ENCODE data around the gene CUL4A.

CUL4A gene

DNA sequence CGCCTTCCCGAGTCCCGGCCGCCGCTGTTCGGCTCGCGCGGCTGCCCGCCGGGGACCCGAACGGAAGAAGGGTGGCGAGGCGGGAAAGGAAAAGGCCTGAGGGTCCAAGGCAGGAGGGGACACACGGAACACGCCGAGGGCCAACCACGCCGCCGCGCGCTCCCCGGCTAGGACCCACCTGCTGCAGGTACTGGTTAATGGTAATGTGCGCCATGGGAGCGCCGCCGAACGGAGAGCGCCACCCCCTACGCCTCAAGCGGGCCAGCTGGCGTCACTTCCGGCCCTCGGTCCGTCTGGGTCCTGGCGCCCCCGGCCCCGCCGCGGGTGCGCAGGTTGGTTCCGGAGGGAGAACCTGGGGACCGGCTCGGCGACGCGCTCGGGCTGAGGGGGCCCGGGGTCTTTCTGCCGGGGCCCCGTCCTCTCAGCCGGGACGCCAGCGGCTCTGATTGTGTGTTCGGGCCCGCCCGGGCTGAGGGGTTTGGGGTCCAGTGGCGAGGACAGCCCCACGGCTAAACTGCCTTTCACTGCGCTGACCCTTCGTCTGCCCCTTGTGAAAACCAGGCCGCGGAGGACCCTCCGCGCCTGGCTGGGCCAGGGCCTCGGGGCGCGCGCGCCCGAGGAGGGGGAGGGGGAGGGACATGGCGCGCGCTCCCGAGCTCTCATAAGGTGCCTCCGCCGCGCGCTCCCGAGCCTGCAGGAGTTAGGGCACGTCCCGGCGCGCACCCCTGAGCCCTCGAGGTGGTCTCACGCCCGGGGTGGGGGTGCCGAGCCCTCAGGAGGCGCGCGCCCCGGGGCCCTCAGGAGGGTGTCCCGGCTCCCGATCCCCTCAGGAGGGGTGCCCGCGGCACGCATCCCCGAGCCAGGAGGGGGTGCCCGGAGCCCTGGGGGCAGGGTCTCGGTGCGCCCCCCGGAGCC, 735 bp upstream of the CUL4A start, which contains the start of gene PCID2:
TSS of gene PCID2 (minus strand) at position 249 of the 915 bp plus-strand sequence. CDS start at position 214, 35 bp downstream.
- DNase-seq, result peak; percentile 97

DNA sequence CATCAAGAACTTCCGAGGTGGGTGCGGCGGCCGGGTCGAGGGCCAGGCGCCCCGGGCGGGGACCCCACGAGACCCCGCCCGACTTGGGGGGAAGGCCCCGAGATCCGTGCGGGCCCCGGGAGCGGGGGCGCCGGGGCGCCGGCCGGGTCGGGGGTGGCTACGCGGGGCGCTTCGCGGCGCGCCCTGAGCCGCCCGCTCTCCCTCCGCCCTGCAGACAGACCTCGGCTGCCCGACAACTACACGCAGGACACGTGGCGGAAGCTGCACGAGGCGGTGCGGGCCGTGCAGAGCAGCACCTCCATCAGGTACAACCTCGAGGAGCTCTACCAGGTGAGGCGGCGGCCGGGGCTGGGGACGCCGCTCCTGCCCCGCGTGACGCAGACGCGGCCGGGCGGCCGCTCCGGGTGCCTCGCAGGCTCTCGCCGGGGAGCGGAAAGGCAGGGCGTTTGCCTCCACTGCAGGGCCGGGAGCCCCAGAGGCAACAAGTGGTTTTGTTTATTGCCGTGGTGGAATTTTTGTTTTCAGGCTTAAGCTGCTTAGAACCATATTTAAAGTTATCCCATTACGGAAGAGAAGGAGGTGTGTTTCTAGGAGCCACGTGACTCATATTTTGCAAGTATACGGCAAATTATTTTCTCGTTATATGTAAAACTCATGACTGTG, 477 bp downstream of the CUL4A start:
- peak; percentile 75 for DNase-seq

DNA sequence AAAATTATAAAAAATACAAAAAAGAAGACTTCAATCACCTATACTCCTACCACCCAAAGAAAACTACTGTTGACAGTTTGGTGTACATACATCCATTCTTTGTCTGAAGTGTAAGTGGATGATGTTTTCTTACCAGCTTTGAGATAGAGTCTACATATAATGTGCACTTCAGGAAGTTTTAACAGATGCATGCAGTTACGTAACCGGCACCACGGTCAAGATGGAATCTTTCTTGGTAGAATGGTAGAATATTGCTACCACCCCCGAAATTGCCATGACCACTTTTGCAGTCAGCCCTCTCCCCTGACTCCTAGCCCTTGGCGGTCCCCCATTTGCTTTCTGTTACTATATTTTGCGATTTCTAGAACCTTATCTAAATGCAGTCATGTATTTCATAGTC, 1.4 kb downstream of the CUL4A start:
- no peak for DNase-seq

DNA sequence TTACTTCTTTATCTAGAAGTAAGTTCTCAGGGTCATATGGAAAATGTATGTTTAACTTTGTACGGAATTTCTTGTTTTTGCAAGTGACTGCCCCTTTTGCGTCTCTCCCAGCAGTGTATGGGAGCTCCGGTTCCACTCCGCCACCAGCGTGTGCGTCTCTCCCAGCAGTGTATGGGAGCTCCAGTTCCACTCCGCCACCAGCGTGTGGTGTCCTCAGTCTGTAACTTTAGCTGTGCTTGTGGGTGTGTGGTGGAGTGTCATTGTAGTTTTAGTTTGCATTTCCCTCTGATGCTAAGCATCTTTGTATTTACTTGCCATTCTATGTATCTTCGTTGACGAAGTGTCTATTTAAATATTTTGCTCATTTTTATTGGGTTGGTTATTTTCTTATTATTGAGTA, 2.4 kb downstream of the CUL4A start:
- DNase-seq, result no peak

DNA sequence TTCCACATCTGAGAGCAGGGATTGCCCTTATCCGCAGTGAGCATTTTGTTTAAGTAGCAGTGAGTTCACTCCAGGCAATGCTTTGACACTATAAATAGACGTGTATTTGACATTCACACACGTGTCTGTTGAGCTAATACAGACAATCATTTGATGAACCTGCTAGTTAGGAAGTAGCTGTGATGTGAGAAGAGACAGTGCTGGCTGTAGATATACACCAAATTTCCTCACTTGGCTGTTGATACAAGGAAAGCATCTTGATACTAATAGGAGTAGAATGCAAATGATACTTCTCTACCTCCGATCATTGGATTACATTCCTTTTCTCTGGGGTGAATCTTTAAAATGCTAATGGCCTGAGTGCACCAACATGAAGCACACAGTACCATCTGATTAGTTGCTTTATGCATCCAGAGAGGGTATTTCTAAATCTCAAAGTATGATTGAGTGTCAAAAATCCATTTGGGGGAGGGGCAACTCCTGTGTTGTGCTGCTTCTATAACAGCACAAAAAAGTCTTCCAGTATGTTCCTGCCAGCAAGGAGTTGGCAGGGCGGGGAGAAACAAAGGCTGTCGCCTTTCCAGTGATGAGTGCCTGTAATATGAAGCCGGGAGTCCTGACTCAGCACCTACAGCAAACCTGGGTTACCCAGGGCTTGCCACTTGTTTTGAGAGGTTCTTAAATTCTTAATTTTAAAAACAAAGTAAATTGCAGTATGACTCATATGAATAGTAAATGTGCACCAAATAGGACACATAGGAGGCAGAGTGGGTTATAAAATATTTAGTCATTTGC, 7.0 kb downstream of the CUL4A start:
- peak; percentile 34 for DNase-seq

GRCh38 chr13:113218586-113218985, 9.2 kb downstream of the CUL4A start:
- no peak for DNase-seq

DNA sequence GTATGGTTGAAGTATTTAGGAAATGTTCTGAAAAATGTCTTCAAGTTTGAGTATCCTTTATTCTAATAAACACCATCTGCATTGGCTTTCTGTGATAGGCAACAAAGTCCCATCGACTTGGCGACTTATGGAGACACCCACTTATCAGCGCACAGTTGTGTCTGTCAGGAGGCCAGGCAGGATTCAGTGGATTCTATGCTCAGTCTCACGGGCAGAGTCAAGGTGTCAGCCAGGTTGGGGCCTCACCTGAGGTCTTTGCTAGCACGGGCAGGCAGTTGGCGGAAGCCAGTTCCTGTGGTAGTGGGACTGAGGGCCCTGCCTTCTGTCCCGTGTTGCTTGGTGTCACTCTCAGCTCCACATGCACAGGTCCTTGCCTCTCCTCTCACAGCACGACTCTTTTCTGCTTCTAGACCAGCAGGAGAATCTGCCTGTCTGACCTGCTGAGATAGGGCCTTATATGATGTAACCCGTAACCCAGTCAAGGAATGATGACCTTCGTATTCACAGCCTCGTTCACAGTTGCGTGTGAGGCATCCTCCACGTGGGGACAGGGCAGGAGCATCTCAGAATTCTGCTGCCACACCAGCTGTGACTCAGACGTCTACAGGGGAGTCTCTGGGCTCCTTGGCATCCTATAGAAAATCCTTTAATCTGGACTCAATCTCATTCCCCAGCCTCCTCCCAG, 10.0 kb downstream of the CUL4A start:
- no peak for DNase-seq

GRCh38 chr13:113220141-113220598, 10.8 kb downstream of the CUL4A start:
- no peak for DNase-seq

GRCh38 chr13:113220877-113221276, 11.5 kb downstream of the CUL4A start:
- no peak for DNase-seq

DNA sequence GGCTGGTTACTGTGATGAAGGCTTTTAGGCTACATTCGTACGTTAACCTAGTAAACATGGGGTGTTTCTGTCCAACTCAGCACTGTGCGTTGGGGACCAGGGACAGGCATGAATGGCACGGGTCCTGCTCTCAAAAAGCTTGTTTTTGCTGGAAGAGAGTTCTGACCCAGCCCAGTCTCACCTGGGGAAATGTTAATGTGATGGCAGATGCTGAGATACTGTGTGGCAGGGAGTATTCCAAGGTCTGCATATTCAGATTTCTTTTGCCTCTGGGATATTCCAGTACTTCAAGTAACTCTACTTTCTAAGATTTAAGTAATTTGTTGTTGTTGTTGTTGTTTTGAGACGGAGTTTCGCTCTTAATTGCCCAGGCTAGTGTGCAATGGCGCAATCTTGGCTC, 13.7 kb downstream of the CUL4A start:
- no peak for DNase-seq

GRCh38 chr13:113224486-113224885, 15.1 kb downstream of the CUL4A start:
- DNase-seq, result peak; percentile 36

- no peak for DNase-seq
Measured at GRCh38 chr13:113225515-113225914, 16.1 kb downstream of the CUL4A start.

GRCh38 chr13:113226873-113227450, 17.5 kb downstream of the CUL4A start:
- DNase-seq, result no peak

DNA sequence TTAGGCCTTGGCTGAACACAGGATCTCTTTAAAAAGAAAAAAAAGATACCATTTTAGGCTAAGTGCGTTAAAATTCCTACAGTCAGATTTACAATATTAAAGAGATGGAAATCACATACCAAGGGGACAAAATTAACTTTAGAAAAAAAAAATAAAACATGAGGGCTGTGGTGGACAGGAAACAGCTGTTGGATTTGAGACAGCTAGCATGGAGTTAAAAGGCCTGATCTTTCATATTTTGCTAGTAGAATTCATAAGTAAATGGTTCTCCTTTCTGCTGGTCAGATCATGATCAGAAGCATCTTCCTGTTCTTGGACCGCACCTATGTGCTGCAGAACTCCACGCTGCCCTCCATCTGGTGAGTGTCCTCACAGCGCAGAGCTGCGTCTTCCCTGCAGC, 19.7 kb downstream of the CUL4A start:
- no peak for DNase-seq

DNA sequence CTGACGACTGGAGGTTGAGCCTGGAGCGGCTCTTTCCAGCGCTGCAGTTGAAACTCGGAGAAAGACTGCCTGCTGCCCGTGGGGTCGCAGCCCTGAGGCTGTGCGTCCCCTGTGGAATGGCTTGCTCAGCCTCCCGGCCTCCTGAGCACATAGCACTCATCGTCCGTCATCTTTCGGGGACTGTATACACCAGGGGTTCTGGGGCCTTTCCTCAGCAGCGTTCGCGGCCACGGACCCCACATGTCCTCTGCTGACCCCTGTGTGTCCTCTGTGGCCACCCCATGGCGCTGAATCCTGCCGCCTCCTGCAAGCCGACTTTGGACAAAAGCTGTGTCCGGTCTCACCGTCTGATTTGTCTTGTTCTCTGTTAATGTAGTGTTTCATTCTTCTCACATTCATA, 20.4 kb downstream of the CUL4A start:
- DNase-seq, result no peak

- no peak for DNase-seq
Measured at GRCh38 chr13:113231306-113232207, 22.1 kb downstream of the CUL4A start.

GRCh38 chr13:113232208-113233003, 23.0 kb downstream of the CUL4A start:
- no peak for DNase-seq

- no peak for DNase-seq
Measured at GRCh38 chr13:113233101-113233500, 23.7 kb downstream of the CUL4A start.

DNA sequence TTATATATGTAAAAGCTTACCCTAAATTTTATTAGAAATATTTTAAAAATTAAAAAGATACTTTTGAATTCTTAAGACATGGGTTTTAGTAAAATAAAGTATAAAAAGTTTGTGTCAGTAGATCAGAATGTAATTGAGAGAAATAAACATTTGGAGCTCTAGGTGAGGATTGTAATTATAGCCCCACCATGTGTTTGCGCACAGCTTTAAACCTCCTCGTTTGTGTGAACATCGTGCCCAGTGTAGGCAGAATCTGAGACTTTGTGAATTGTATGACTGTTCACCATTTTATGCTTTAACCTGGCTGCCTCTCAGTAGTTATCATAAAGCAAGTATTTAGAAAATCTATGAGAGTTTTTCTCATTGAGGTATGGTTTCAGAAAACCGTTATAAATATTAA, 29.1 kb downstream of the CUL4A start:
- no peak for DNase-seq

DNA sequence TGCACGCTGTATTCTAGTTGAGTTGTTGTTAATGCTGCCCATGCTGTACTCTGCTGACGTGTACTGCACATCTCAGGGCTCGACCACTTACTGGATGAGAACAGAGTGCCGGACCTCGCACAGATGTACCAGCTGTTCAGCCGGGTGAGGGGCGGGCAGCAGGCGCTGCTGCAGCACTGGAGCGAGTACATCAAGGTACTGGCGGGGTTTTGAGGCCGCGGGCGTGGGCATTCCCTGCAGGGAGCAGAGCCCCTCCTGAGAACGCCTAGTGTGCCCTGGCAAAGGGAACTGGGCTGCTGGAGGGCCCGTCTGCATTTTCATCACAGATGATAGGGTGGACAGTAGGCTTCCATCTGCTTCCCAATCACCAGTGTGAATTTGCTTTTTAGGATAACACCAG, 29.9 kb downstream of the CUL4A start:
- DNase-seq, result no peak
